Lower lobe of right lung (tissue), 2 donors: Measurements from ENCODE around the gene ING5. TPM values are rescaled to one million over a fixed set of nuclear protein-coding genes. Genes with fewer than 3 reads are reported as not detected.

Experiments
- ATAC-seq, 2 donors: fragments of 200-7000 bp; cut with Tn5 transposase; one replicate each; pipeline ENCODE4 v1.9.1; 2020 to 2022; ENCODE audit warnings: mild to moderate bottlenecking in 2 of 2, moderate library complexity in 2 of 2
- DNase-seq: peaks from one replicate; pipeline ENCODE4 v3.0.0-alpha.2; 2020
- H3K27ac ChIP-seq: fragments of 200-600 bp; one replicate; pipeline ENCODE4 v1.8.0; 2022
- H3K27me3 ChIP-seq: fragments of 200-600 bp; one replicate; pipeline ENCODE4 v1.8.0; 2022; ENCODE audit warnings: low read depth
- H3K36me3 ChIP-seq: fragments of 200-600 bp; one replicate; pipeline ENCODE4 v1.8.0; 2022; ENCODE audit warnings: mild to moderate bottlenecking
- H3K4me1 ChIP-seq: fragments of 200-600 bp; one replicate; pipeline ENCODE4 v1.8.0; 2022
- H3K4me3 ChIP-seq: fragments of 200-600 bp; one replicate; pipeline ENCODE4 v1.8.0; 2022; ENCODE audit warnings: mild to moderate bottlenecking
- H3K9me3 ChIP-seq: fragments of 200-600 bp; one replicate; pipeline ENCODE4 v1.8.0; 2022
- CTCF ChIP-seq: fragments of 200-600 bp; IDR thresholded peaks from one replicate; pipeline ENCODE4 v1.8.0; 2022; ENCODE audit warnings: antibody characterized with exemption, mild to moderate bottlenecking
- intact Hi-C: fragments of 100-400 bp; cut with DNase I; formaldehyde crosslinking; loops from one replicate; pipeline ENCODE4 v1.11.0; 2022
- total RNA-seq: library from RNA; stranded (reverse); fragmentation: NEBNext Ultra II Directional; extraction: Animal tissue kit (Norgen Biotek cat#: 25700); gene quantifications from one replicate; pipeline ENCODE4 v1.2.1, GENCODE V29; 2021
- donor health status: DM: no; HTN: yes; CAD: no; lungs with severe emphysema.

The ING5 gene
- total RNA-seq, 1 donor from 2014 or later: 36.5 TPM

- Histone ChIP-seq H3K36me3 (peaks cover 56% of the 10 kb centered on the region), H3K9me3 (no peaks in the 10 kb centered on the region), H3K4me3 (no peak overlapping the region), H3K27ac (no peak overlapping the region), H3K27me3 (no peaks in the 10 kb centered on the region), H3K4me1 (no peaks in the 10 kb centered on the region)
- intact Hi-C loops: no loop called here
- no peak for TF ChIP-seq CTCF
- no peak for ATAC-seq
- no peak for DNase-seq
Observed at GRCh38 chr2:241752689-241753276, 50.9 kb downstream of the ING5 start.

GRCh38 chr2:241753493-241753892 is 51.7 kb downstream of the ING5 start:
- Histone ChIP-seq H3K27ac (no peak overlapping the region), H3K27me3 (no peaks in the 10 kb centered on the region), H3K4me1 (no peaks in the 10 kb centered on the region), H3K36me3 (peaks cover 56% of the 10 kb centered on the region), H3K9me3 (no peaks in the 10 kb centered on the region), H3K4me3 (no peak overlapping the region)
- intact Hi-C loops: no loop called here
- no peak for TF ChIP-seq CTCF
- no peak for ATAC-seq
- no peak for DNase-seq

- ATAC-seq (no peak), DNase-seq (no peak)
- no peaks in the 10 kb centered on the region for H3K4me1 ChIP-seq
- TF ChIP-seq CTCF: no peak
- H3K36me3 ChIP-seq: peaks cover 56% of the 10 kb centered on the region
- no peaks in the 10 kb centered on the region for H3K9me3 ChIP-seq
- intact Hi-C loops: no loop called here
- H3K4me3 ChIP-seq: no peak overlapping the region
- H3K27me3 ChIP-seq: no peaks in the 10 kb centered on the region
- H3K27ac ChIP-seq: no peak overlapping the region
Observed at GRCh38 chr2:241754042-241754441, 52.2 kb downstream of the ING5 start.

GRCh38 chr2:241755166-241755565 is 53.3 kb downstream of the ING5 start:
- Histone ChIP-seq H3K4me3 (no peak overlapping the region), H3K36me3 (peaks cover 50% of the 10 kb centered on the region), H3K9me3 (no peaks in the 10 kb centered on the region), H3K4me1 (no peaks in the 10 kb centered on the region), H3K27ac (no peak overlapping the region), H3K27me3 (no peaks in the 10 kb centered on the region)
- no peak for DNase-seq
- ATAC-seq: no peak
- no peak for TF ChIP-seq CTCF
- intact Hi-C loops: no loop called here

- Histone ChIP-seq H3K27me3 (no peaks in the 10 kb centered on the region), H3K9me3 (no peaks in the 10 kb centered on the region), H3K4me1 (no peaks in the 10 kb centered on the region), H3K27ac (no peak overlapping the region), H3K4me3 (no peak overlapping the region), H3K36me3 (peaks cover 53% of the 10 kb centered on the region)
- TF ChIP-seq CTCF: no peak
- intact Hi-C loops: no loop called here
- DNase-seq (no peak), ATAC-seq (no peak)
Observed at GRCh38 chr2:241755777-241756176, 53.9 kb downstream of the ING5 start.
